Right cardiac atrium (tissue), 5 donors: ENCODE results near the gene CITED2. TPM values are rescaled to one million over a fixed set of nuclear protein-coding genes. Genes with fewer than 3 reads are reported as not detected.

Experiments
- ATAC-seq, 2 donors: fragments of 200-7000 bp; cut with Tn5 transposase; one replicate each; pipeline versions ENCODE4 v1.8.0 to v1.9.1; 2020; ENCODE audit warnings: moderate library complexity in 2 of 2, mild to moderate bottlenecking in 1 of 2
- DNase-seq, 3 donors: peaks; one replicate each; pipeline ENCODE4 v3.0.0-alpha.2; 2020
- H3K27ac ChIP-seq: one replicate; pipeline ENCODE4 v1.5.1; 2013; ENCODE audit warnings: mild to moderate bottlenecking, low read length, control low read depth, moderate library complexity
- H3K27me3 ChIP-seq: one replicate; pipeline ENCODE4 v1.6.1; 2013; ENCODE audit not compliant: control insufficient read depth, insufficient read depth
- H3K4me1 ChIP-seq: one replicate; pipeline ENCODE4 v1.6.1; 2013; ENCODE audit warnings: low read length; ENCODE audit not compliant: control insufficient read depth, insufficient read depth
- H3K4me3 ChIP-seq: one replicate; pipeline ENCODE4 v1.5.1; 2013; ENCODE audit warnings: low read length, control low read depth
- H3K9me3 ChIP-seq: one replicate; pipeline ENCODE4 v1.6.1; 2013; ENCODE audit warnings: low read length; ENCODE audit not compliant: control insufficient read depth
- WGBS: extraction: QIAGEN DNeasy Blood & Tissue Kit; methylation state at CpG from one replicate; pipeline ENCODE4 v1.1.7; 2013; 5-methylcytosine and 5-hydroxymethylcytosine counted together
- intact Hi-C, 4 donors: fragments of 100-400 bp; cut with DNase I; formaldehyde crosslinking; loops; one replicate each; pipeline versions ENCODE4 v1.11.0 to v1.14.0; 2022 to 2023
- polyA plus RNA-seq: library from polyadenylated mRNA; stranded (reverse); fragments of 200-250 nt; gene quantifications from one replicate; pipeline ENCODE4 v1.2.3, GENCODE V29; 2013
- total RNA-seq, 4 donors: library from RNA; stranded (reverse); fragmentation: NEBNext Ultra II Directional; extraction: Animal tissue kit (Norgen Biotek cat#: 25700); gene quantifications; one replicate each; pipeline ENCODE4 v1.2.1, GENCODE V29; 2021
- donor health status: healthy with polysubstance abuse.
- donor health status: DM: no; HTN: yes; CAD: no.
- donor health status: DM: no; HTN: no; CAD: no.
- donor health status: DM: no; HTN: yes; CAD: no; lungs with severe emphysema.
- donor health status: DM: yes; HTN: yes; CAD: no.

Gene CITED2
- total and polyA plus RNA-seq, 5 donors: 35.7 to 138 (median 112) TPM

DNA sequence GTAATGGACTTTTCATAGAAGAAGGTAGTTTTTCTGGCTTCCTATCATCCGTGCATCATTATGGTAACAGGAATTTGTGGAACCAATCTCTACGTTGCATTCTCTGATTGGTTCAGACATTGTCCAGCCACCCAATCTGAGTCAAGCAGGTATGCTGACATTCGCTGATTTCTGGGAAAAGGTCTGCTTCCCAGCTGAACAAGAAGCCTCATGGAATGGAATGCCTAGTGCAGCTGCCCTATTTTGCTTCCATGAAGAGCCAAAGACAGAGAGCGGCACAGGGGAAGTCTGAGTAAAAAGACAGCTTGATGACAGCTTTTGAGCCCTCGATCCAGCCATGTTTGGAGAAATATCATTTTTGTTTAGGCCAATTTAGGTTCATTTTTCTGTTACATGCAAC, 44.1 kb downstream of the CITED2 start:
- H3K27ac ChIP-seq: no peak overlapping the region
- intact Hi-C loops: no loop called here
- no peaks in the 10 kb centered on the region for H3K27me3 ChIP-seq
- 71% methylated on average over 5 of the region's 5 CpGs for WGBS
- no peak overlapping the region for H3K4me3 ChIP-seq
- no peak for ATAC-seq
- H3K9me3 ChIP-seq: no peaks in the 10 kb centered on the region
- no peak for DNase-seq
- H3K4me1 ChIP-seq: no peaks in the 10 kb centered on the region

DNA sequence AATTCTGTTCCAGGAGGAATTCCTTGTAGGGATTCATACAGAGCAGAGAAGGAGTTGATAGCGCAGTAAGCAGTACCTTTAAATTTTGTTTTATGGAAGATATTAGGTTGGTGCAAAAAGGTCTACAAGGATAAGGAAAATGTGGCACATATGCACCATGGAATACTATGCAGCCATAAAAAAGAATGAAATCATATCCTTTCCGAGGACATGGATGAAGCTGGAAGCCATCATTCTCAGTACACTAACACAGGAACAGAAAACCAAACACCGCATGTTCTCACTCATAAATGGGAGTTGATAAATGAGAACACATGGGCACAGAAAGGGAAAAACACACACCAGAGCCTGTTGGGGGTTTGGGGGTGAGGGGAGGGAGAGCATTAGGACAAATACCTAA, 45.2 kb downstream of the CITED2 start:
- Histone ChIP-seq H3K4me3 (no peak overlapping the region), H3K4me1 (no peaks in the 10 kb centered on the region), H3K27me3 (no peaks in the 10 kb centered on the region), H3K9me3 (no peaks in the 10 kb centered on the region), H3K27ac (no peak overlapping the region)
- intact Hi-C loops: no loop called here
- WGBS: 99% methylated on average over 3 of the region's 3 CpGs
- ATAC-seq (no peak), DNase-seq (no peak)

DNA sequence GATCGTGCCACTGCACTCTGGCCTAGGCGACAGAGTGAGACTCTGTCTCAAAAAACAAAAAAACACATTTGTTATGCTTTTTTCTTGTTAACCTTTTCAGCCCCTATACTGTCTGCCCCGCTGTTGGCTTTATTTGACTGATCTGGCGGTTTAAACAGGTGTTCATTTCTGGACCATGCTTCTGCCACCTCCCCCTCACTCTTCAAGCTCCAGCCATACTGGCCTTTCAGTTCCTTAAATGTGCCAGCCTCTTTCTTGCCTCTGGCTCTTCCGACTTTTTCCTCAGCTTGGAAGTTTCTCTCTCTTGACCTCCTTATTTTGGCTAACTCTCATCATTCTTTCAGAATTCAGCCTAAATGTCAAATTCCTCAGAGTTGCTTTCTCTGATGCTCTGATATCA, 47.4 kb downstream of the CITED2 start:
- Histone ChIP-seq H3K4me1 (no peaks in the 10 kb centered on the region), H3K9me3 (no peaks in the 10 kb centered on the region), H3K27me3 (no peaks in the 10 kb centered on the region), H3K4me3 (no peak overlapping the region), H3K27ac (no peak overlapping the region)
- no peak for DNase-seq
- intact Hi-C loops: no loop called here
- no peak for ATAC-seq
- WGBS: 91% methylated on average over 5 of the region's 5 CpGs

DNA sequence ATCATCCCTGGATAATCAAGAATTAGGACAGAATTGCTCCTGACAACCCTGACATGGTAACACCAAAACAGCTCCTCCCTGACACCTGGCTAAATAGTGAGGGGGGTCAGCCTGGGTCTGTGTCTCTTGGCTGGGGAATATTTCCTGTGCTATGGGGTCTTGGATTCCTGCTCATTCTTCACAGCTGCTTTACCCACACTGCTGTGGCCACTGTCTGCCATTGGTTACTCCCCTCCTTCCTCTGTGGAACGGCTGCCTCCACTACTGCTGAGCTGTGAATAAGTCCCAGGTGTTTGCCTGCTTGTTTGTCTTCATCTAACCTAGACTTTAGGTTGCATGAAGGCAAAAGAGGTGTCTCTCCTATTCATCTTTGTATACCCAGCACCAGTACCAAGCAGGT, 48.8 kb downstream of the CITED2 start:
- DNase-seq: no peak
- Histone ChIP-seq H3K27ac (no peak overlapping the region), H3K4me3 (no peak overlapping the region), H3K4me1 (no peaks in the 10 kb centered on the region), H3K27me3 (no peaks in the 10 kb centered on the region), H3K9me3 (no peaks in the 10 kb centered on the region)
- 53% methylated on average over 1 of the region's 1 CpG for WGBS
- no peak for ATAC-seq
- intact Hi-C loops: no loop called here

DNA sequence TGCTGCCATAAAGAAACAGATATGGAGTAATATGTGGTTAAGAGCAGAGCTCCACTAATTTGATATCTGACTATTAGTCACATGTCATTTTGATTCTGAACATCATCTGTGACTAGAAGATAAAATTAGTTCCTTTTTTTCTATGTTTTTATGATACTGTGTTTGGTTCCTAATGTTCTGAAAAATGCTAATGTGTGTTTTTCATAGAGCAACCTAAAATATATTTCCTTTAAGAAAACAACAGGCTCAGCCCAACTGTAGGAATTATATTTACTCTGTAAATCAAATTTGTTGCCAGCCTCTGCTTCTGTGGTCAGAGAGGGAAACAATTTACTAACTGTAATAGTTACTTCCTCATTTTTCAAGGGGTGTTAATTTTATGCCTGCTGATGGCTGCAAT, 49.3 kb downstream of the CITED2 start:
- H3K27me3 ChIP-seq: no peaks in the 10 kb centered on the region
- no peaks in the 10 kb centered on the region for H3K9me3 ChIP-seq
- no peak for DNase-seq
- ATAC-seq: no peak
- H3K4me1 ChIP-seq: no peaks in the 10 kb centered on the region
- intact Hi-C loops: no loop called here
- H3K27ac ChIP-seq: no peak overlapping the region
- H3K4me3 ChIP-seq: no peak overlapping the region

DNA sequence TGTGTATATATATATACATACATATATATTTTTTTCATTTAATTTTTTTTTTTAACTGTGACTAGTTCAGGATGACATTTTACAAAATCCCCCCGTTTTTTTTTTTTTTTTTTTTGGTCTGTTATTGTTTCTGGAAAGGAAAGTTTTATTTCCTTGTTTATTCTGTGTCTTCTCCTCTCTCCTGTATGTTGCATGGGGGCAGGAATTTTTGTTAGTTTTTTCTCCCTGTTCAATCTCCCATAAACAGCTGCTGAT, 50.2 kb downstream of the CITED2 start:
- Histone ChIP-seq H3K4me1 (no peaks in the 10 kb centered on the region), H3K27me3 (no peaks in the 10 kb centered on the region), H3K9me3 (no peaks in the 10 kb centered on the region), H3K27ac (no peak overlapping the region), H3K4me3 (no peak overlapping the region)
- 48% methylated on average over 1 of the region's 1 CpG for WGBS
- no peak for DNase-seq
- intact Hi-C loops: no loop called here
- no peak for ATAC-seq

DNA sequence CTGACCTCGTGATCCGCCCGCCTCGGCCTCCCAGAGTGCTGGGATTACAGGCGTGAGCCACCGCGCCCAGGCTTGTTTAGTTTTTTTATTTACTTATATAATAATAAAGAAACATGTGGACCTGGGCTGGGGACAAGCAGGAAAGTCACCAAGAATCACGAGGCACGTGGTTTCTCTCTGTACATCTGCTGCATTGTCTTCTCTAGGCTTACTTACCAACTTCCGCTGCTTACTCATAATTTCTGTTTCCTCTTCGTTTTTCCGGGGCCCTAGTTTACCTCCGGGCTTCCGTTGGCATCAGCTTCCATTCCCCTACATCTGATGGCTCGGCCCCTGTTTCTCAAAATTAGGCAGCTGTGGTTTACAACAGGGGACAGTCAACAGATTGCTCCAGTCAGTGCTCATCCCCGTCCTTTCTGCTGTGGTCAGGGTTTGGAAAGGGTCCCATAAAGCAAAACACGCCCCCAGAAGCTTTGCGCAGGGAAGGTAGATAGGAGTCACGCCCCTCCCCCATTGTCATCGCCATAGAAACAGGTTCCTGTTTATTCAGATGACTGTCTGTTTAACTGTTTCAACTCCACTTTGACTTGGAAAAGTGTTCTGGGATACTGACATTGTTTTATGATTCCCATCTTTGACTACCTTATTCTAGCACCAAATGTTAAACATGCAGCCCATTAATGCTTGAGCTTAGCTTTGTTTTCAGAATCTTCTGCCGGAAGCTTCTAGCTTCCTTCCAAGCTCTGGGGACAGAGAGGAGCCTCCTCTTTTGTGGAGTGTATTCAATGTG, 50.7 kb downstream of the CITED2 start:
- ATAC-seq (peak; percentile 61 to 90), DNase-seq (peak; percentile 55 to 82 (median 71))
- no peaks in the 10 kb centered on the region for H3K27me3 ChIP-seq
- no peaks in the 10 kb centered on the region for H3K4me1 ChIP-seq
- peak overlapping the region; percentile 62 for H3K27ac ChIP-seq
- WGBS: 42% methylated on average over 21 of the region's 21 CpGs
- intact Hi-C loops: no loop called here
- H3K4me3 ChIP-seq: no peak overlapping the region
- no peaks in the 10 kb centered on the region for H3K9me3 ChIP-seq

Other genes with a start within 250 kb of the CITED2 start
- 10 to 100 TPM; 43.7 to 50.9 (median 48.1) TPM for gene HECA, start 239.6 kb downstream of the CITED2 start, total RNA-seq
- 19.4 TPM for gene HECA, start 239.6 kb downstream of the CITED2 start, polyA plus RNA-seq
- gene TXLNB, start 82.7 kb downstream of the CITED2 start, total RNA-seq: 100 to 1,000 TPM in 2 of 4 donors, 10 to 100 TPM in 2; 66.0 to 136 (median 103) TPM
- gene TXLNB, start 82.7 kb downstream of the CITED2 start, polyA plus RNA-seq: 48.7 TPM